GM10847 (cell line): Measurements from ENCODE around the gene KCNIP3.

Experiments
- POLR2A ChIP-seq: IDR thresholded peaks from 2 replicates; pipeline ENCODE4 v1.6.1; 2011; ENCODE audit not compliant: insufficient read length; ENCODE audit errors: extremely low read depth

The KCNIP3 gene

DNA sequence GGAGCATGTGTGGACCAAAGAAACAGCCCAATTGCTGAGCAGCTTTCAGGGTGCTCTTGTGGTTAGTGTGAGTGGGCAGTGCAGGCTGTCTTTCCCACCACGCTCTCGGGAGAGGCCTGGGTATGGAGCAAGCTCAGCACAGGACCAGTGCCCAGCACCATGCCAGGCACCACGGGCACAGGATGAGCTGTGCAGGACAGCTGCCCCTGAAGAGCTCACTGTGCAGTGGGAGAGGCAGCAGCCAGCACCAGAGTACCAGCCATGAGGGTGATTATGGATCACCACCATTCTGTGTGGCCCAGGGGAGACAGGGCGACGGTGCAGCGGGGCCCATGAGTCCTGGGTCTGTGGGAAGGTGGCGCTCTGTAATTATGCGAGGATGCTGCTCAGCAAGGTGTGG lies 75.7 kb downstream of the KCNIP3 start:
- no peak for TF ChIP-seq POLR2A

DNA sequence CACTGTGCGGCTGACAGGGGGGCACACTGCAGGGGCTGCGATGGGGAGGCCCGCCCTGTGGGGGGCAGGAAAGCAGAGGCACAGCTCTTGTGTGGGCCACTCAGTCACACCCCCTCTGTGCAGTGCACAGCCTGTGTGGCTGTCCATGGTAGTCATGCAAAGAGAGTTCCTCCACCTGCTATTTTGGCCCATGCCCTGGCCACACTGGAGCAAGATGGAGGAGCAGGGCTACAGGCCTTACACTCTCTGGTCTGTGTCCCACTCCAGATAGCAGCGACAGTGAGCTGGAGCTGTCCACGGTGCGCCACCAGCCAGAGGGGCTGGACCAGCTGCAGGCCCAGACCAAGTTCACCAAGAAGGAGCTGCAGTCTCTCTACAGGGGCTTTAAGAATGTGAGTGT lies 76.9 kb downstream of the KCNIP3 start:
- no peak for TF ChIP-seq POLR2A

DNA sequence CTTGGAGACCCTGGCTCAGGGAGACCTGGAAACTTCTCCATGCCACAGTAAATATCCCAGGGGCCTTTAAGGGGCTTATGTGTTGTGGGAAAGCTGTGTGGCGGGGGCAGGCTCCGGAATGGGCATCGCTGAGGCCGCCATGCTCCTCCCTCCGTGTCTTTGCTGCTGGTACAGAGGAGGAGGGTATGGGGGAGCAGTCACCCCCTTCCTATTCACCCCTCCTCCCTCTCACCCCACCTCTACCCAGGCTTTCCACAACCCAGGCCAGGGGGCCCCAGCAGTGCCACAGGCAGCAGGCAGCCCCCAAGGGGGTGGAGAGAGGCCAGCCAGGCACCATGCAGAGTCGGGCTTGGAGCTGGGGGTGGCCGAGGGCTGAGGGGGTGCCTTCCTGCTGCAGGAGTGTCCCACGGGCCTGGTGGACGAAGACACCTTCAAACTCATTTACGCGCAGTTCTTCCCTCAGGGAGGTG lies 77.3 kb downstream of the KCNIP3 start:
- no peak for TF ChIP-seq POLR2A

DNA sequence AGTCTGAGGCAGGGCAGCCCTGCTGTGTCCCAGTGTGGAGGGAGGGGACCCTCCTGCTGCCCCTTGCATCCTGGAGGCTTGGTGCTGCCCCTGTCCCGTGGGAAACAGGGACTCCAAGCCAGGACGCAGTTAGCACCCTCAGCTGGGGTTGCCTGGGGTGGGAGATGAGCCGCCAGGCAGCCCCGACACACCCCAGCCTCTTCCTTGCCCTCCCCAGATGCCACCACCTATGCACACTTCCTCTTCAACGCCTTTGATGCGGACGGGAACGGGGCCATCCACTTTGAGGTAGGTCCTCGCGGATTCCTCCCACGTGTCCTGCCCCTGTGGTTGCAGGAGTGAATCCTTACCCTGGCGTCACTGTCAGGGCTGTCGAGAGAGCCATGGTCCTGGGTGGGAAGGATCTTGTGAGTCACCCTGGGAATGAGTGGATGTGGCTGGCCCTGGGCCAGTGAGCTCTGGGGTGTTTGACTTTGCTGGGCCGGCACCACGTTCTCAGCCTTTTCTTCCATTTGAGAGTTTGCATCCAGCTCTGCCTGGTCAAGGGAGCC lies 77.8 kb downstream of the KCNIP3 start:
- TF ChIP-seq POLR2A, result no peak

DNA sequence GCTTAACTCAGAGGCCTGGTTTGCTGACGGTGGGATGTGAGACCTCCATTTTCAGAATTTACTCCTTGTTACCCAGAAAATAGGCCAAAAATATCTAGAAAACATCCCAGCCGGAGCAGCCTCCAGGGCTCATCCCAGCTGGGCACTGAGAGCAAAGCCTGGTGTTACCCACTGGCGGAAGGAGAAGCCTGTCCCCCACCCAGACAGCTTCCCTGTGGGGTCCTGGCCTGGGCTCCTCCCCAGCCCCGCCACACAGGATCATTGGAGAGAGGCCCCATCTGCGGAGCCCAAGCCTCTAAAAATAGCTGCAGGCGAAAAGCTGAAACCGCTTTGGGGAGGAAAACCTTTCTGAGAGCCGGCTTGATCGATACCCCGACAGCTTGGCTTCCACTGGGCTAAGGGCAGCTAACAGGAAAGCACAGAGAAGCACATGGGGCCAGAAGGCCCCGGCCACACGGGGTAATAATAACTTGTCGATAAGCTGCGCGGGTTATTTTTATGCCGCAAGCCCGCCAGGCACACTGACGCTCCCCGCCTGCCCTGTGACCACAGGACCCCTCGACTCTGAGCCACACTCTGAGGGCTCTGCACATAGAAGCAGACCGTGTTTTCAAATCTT lies 78.5 kb downstream of the KCNIP3 start:
- no peak for TF ChIP-seq POLR2A

DNA sequence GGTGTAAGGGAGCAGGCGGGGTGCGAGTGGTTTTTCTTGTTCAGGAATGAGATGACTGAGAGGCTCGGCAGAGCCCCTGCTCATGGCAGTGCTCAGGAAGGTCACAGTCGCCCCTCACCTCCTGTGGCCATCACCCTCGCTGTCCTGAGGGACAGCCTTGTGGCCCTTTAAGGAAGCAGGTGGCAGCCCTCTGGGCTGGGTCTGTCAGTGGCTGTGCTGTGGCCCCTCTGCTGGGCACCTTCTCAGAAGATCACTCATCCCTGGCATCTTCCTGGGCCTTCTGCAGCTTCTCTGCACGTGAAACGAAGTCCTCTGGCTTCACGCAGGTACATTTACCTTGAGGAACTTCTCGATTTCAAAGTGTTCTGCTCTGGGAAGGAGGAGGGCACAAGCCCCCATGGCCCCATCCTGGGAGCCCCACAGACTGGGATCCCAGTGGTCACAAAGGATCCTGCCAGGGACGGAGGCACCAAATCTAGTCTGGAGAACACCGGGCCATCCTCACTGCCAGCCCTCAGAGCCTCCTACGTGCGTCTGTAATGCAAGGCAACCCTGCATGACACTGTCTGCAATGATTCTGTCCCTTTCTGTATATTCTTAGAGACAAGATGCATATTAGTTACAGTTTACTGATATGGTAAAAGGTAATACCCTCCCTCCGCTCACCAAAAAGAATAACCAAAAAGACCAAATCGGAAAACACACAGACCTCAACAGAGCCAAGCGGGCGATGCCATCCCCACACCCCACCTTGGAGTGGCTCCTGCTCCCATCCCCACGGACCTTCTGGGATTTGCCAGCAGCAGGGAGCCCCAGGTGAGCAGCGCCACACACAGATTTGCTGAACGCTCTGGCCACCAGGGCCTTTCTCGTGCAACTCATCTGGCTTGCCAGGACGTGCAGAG lies 79.4 kb downstream of the KCNIP3 start:
- no peak for TF ChIP-seq POLR2A

DNA sequence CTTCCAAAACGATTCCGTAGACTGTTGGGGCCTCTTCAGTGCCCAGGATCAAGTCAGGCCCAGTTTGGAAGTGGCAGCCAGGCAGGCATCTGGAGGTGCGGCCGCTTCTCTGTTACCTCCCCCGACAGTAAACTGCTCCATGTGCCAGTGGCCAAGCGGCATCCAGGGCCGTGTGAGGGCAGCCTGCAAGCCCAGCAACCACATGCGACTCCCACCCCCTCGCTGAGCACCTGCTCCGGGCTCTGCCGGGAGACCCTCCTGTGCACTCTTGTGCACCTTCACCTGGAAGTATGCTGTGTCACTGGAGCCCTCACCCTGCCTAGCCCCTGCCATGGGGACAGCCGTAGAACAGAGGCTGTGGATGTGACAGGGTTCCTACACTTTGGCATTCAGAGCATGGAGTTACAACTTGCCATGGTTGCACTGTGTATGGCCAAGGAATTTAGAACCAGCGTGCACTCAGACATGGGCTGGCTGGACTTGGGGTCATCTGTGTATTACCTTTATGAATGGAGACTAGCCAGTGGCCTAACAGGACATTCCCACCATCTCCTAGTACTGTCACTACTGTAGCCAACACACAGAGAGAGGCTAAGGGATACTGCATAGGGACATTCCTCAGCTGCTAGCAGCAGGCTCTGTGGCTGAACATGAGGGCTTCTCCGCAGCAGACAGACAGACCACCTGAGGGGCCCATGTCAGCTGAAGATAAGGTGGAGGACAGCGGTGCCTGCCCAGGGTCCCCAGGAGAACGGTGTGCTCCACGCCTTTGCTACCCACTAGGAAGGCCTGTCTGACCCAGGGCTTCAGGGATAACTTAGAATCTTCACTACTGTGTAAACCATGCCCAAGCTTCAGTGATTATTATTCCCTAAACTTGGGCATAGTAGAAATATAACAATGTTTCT lies 80.3 kb downstream of the KCNIP3 start:
- no peak for TF ChIP-seq POLR2A

DNA sequence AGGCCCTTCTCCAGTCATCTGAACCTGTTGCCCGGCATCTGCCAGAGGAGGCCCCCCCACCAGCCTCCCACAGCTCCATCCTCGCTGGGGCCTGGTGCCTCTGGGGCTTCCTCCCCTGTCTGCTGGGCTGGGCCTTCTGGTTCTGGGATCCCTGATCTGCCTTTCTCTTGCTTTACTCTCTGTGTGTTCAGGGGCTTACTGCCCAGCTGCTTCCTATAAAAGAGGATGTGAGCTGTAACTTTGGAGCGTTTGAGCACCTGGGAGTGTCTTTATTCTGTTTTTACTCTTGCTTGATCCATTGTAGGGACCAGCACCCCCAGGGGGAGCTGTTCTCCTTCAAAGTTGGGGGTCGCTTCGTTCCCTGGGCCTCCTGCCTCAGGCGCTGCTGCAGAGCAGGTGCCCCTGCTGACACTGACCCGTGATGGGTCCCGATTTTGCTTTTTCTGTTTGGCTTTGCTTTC lies 82.3 kb downstream of the KCNIP3 start:
- TF ChIP-seq POLR2A, result no peak

DNA sequence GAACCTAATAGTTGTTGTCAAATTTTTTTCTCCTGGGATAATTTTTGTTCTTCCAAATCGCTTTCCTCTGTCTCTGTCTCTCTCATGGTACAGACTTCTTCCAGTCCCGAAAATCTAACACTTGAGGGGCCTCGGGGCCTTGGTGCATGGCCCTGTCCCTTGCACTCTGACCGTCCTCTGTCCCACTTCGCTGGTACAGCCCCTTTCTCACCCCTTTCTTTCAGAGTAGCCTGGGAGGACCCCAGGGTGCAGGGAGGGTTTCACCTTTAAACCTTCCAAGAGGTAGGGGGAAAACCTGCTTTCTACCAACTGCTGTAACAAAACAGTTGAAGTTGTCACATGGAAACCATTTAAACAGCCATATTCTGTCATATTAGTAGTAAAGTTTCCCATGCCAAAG lies 83.1 kb downstream of the KCNIP3 start:
- TF ChIP-seq POLR2A, result no peak

DNA sequence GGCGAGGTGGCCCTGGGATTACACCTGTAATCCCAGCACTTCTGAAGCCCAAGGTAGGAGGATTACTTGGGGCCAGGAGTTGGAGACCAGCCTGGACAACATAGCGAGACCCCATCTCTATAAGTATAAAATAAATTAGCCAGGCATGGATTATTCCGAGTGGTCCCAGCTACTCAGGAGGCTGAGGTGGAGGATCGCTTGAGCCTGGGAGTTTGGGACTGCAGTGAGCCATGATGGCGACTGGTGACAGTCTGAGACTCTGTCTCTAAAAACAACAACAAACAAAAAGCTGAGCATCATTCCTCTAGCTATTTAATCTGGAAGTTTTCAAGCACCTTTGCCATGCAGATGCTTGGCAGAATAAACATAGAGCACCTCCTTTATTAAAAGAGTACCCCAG lies 83.6 kb downstream of the KCNIP3 start:
- TF ChIP-seq POLR2A, result no peak

DNA sequence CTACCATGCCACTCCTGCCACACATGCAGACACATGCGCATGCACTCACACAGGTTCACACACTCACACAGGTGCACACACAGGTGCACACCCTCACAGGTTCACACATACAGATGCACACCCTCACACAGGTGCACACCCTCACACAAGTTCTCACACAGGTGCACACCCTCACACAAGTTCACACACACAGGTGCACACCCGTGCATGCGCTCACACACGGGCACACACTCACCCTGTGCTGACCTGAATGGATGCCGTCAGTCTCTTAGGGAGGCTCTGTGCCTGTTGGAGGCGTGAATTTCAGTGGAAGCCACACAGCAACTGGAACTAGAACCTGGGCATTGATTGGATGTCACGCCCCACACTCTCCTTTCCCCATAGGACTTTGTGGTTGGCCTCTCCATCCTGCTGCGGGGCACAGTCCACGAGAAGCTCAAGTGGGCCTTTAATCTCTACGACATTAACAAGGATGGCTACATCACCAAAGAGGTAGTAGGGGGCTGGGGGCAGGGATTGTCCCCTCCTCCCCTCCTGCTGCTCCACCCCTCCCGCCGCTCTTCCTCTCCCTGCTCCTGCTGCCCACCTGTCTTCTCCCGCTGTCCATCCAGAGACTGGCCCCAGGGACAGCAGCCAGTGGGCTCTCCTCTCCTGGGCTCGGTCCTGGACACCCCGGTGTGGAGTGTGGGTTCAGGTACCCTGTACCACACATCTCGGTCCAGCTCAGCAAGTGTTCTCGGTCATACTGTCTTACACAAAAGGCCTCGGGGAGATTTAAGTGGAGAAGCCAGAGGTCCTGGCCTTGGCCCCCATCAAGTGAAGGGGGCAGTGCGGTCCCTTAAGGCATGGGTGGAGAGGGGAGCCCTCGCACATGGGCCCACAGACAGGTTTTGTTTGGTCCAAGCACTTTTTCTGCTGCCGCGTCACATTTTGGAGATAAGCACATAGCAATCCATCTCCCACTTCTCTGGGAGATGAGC lies 84.4 kb downstream of the KCNIP3 start:
- TF ChIP-seq POLR2A, result no peak

DNA sequence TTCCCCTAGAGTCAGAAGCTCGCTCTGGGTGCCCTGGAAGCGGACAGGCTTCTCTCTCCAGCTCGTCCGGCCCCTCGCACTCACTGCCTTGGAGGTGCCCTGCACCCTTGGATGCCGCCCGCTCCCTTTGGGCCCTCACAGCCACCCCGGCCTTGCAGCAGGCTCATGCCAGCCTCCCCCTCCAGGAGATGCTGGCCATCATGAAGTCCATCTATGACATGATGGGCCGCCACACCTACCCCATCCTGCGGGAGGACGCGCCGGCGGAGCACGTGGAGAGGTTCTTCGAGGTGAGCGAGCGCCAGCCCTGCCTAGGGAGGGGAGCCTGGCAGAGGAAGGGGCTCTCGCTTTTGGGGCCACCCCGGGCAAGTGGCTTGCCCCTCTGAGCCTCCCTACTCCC lies 85.0 kb downstream of the KCNIP3 start:
- no peak for TF ChIP-seq POLR2A

DNA sequence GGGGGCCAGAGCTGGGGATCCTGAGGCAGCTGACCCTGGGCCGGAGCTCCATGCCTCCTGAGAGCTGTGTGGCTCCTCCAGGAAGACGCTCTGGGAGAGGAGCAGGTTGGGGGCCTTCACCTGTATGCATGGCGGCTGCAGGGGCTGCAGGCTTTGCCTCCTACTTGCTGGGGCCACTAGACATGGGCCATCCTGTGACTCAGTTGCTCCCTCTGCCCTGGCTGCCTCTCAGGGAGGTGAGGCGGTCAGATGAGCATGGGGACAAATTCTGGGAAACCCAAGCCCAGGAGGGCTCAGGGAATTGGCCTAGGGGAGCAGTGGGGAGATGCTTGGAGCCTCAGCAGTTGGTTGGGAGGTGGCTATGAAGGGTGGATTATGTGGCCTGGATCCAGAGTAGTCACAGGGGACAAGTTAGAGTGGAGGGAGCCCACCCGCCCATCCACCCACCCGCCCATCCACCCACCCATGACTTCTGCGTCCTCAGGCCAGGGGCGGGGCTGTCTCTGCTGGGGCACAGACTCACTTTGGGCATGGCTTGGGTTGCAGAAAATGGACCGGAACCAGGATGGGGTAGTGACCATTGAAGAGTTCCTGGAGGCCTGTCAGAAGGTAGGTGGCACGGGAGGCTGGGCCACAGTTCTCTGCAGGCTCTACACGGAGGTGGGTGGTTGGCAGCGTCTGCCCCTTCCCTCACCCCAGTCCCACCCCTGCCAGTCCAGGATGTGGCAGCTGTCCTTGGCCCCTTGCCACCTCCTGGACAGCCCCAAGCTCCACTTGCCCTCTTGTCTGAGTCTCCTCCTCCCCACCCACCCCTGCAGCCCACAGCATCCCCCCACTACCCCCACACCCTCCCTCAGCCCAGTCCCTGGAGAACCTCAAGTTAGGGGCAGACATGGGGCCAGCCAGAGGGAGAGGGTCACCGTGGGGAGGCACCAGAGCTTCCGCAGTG lies 85.8 kb downstream of the KCNIP3 start:
- no peak for TF ChIP-seq POLR2A
